DOHH2 (cell line): Measurements from ENCODE around the gene KIFC1.

ENCODE experiments used
- H3F3A ChIP-seq: fragments of 200-600 bp; sonication (generic), shearing (Covaris generic); 2 replicates; pipeline ENCODE4 v1.6.0; 2016; ENCODE audit warnings: antibody characterized with exemption, mild to moderate bottlenecking; ENCODE audit not compliant: control insufficient read depth, insufficient read depth
- H3K27ac ChIP-seq: fragments of 200-600 bp; sonication (generic); 2 replicates; pipeline ENCODE4 v1.5.1; 2014; ENCODE audit warnings: low read depth, mild to moderate bottlenecking, low read length, moderate library complexity
- H3K27me3 ChIP-seq: fragments of 200-600 bp; sonication (generic); 2 replicates; pipeline ENCODE4 v1.6.1; 2014; ENCODE audit warnings: mild to moderate bottlenecking, low read length, mixed read lengths; ENCODE audit not compliant: control insufficient read depth
- H3K36me3 ChIP-seq: fragments of 200-600 bp; sonication (generic); 2 replicates; pipeline ENCODE4 v1.6.1; 2014; ENCODE audit warnings: mild to moderate bottlenecking, low read length, moderate library complexity, mixed read lengths; ENCODE audit not compliant: control insufficient read depth
- H3K4me1 ChIP-seq: fragments of 200-600 bp; sonication (generic); 2 replicates; pipeline ENCODE4 v1.6.1; 2014; ENCODE audit warnings: mild to moderate bottlenecking, low read length, mixed read lengths; ENCODE audit not compliant: control insufficient read depth
- H3K4me2 ChIP-seq: fragments of 200-600 bp; sonication (generic); 2 replicates; pipeline ENCODE4 v1.6.0; 2014; ENCODE audit warnings: mild to moderate bottlenecking, low read length, moderate library complexity
- H3K4me3 ChIP-seq: fragments of 200-600 bp; sonication (generic); 2 replicates; pipeline ENCODE4 v1.5.1; 2014; ENCODE audit warnings: mild to moderate bottlenecking, low read length, mixed read lengths
- H3K79me2 ChIP-seq: fragments of 200-600 bp; sonication (generic); 2 replicates; pipeline ENCODE4 v1.6.1; 2014; ENCODE audit warnings: mild to moderate bottlenecking, low read length, mixed read lengths; ENCODE audit not compliant: control insufficient read depth
- H3K9me2 ChIP-seq: fragments of 200-600 bp; sonication (generic); replicated peaks from 2 replicates; pipeline ENCODE4 v1.6.1; 2014; ENCODE audit warnings: mild to moderate bottlenecking, low read length, mixed read lengths; ENCODE audit not compliant: control insufficient read depth
- H3K9me3 ChIP-seq: fragments of 200-600 bp; sonication (generic); 2 replicates; pipeline ENCODE4 v1.6.1; 2014; ENCODE audit warnings: antibody characterized with exemption, low read length, mixed read lengths; ENCODE audit not compliant: control insufficient read depth, insufficient read depth
- H4K20me1 ChIP-seq: fragments of 200-600 bp; sonication (generic); 2 replicates; pipeline ENCODE4 v1.6.0; 2014; ENCODE audit warnings: low read depth, mild to moderate bottlenecking, antibody characterized with exemption, low read length, moderate library complexity; ENCODE audit not compliant: control insufficient read depth, insufficient read depth
- EZH2phosphoT487 ChIP-seq: fragments of 200-600 bp; sonication (generic); IDR thresholded peaks from 2 replicates; pipeline ENCODE4 v1.6.1; 2017; ENCODE audit warnings: borderline replicate concordance, mild to moderate bottlenecking, antibody characterized with exemption, low read length, moderate library complexity, mixed read lengths
- TF ChIP-seq, protein P1 (sequence below): fragments of 200-600 bp; sonication (generic); IDR thresholded peaks from one replicate; pipeline ENCODE4 v1.5.1; 2014; ENCODE audit warnings: antibody characterized with exemption, mild to moderate bottlenecking, low read depth, low read length; ENCODE audit not compliant: poor library complexity, severe bottlenecking

The KIFC1 gene

DNA sequence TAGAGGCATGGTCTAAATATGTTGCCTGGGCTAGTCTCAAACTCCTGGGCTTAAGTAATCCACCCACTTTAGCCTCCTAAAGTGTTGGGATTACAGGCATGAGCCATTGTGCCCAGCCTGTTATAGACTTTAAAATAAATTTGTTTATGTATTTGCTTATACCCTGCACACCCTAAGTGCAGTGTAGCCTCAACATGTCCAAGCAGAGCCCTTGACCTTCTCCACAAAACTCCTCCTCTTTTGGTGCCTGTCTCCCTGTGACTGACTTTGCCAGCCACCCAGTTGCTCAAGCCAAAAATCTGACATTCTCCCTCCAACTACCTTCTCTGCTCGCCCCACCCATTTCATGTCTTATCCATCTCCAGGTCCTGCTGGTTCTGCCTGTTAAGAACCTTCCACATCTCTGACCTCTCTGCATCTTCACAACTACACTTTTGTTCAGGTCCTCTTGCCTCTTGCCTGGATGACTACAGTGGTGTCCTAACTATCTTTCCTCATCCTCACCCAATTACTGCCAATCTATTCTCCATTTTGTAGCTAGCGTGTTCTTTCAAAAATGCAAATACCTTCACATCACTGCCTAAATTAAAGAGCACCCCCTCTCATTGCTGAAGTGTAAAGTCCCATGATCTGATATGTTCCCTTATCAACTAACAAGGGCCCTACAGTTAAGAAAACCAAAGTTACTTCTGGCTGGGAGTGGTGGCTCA is 11.2 kb upstream of the KIFC1 start:
- no peaks in the 10 kb centered on the region for H3K4me1 ChIP-seq
- no peaks in the 10 kb centered on the region for H4K20me1 ChIP-seq
- H3K9me2 ChIP-seq: no peaks in the 10 kb centered on the region
- no peaks in the 10 kb centered on the region for H3K79me2 ChIP-seq
- no peak for TF ChIP-seq EZH2phosphoT487
- TF ChIP-seq, protein P1, sequence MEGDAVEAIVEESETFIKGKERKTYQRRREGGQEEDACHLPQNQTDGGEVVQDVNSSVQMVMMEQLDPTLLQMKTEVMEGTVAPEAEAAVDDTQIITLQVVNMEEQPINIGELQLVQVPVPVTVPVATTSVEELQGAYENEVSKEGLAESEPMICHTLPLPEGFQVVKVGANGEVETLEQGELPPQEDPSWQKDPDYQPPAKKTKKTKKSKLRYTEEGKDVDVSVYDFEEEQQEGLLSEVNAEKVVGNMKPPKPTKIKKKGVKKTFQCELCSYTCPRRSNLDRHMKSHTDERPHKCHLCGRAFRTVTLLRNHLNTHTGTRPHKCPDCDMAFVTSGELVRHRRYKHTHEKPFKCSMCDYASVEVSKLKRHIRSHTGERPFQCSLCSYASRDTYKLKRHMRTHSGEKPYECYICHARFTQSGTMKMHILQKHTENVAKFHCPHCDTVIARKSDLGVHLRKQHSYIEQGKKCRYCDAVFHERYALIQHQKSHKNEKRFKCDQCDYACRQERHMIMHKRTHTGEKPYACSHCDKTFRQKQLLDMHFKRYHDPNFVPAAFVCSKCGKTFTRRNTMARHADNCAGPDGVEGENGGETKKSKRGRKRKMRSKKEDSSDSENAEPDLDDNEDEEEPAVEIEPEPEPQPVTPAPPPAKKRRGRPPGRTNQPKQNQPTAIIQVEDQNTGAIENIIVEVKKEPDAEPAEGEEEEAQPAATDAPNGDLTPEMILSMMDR: no peak
- H3K9me3 ChIP-seq: no peaks in the 10 kb centered on the region
- no peaks in the 10 kb centered on the region for H3K36me3 ChIP-seq
- H3F3A ChIP-seq: no peaks in the 10 kb centered on the region
- no peak overlapping the region for H3K4me2 ChIP-seq
- H3K27ac ChIP-seq: no peak overlapping the region
- H3K4me3 ChIP-seq: no peak overlapping the region
- no peaks in the 10 kb centered on the region for H3K27me3 ChIP-seq

DNA sequence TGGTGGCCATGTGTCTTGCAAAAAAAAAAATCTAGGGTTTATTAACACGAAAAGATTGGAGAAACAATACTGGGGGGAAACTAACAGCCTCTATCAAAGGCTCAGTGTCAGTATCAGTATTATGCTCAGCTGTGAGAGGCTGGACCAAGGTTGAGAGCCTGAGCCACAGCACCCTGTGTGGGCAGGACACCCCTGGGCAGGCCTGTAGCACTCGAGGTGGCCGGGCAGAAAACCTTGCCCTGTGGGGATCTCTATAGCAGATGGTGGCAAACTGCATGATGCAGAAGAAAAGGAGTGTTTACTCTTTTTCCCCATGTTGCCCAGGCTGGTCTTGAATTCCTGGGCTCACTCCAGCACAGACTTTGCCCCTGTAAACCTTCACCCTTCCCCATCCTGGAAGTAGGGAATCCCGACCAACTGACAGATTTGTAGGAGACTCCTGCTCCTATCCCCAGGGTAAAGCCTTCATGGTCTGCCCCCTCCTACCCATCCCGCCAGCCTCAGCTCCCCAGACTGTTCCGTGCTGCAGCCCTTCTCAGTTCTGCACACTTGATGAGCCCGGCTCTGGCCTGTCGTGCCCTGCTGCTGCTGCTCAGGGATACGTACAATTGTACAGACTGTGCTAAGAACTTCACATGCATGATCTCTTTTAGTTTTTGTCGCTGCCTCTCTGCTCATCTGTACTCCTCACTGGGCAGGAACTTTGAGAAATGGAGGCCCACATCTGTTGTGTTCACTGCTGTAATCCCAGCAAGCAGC is 8.0 kb upstream of the KIFC1 start:
- Histone ChIP-seq H4K20me1 (no peaks in the 10 kb centered on the region), H3K4me3 (no peak overlapping the region), H3K36me3 (no peaks in the 10 kb centered on the region), H3K9me2 (no peaks in the 10 kb centered on the region), H3F3A (no peaks in the 10 kb centered on the region), H3K4me1 (no peaks in the 10 kb centered on the region), H3K9me3 (no peaks in the 10 kb centered on the region), H3K79me2 (no peaks in the 10 kb centered on the region), H3K27ac (no peak overlapping the region), H3K27me3 (no peaks in the 10 kb centered on the region), H3K4me2 (no peak overlapping the region)
- TF ChIP-seq EZH2phosphoT487: no peak
- TF ChIP-seq, protein P1: no peak

DNA sequence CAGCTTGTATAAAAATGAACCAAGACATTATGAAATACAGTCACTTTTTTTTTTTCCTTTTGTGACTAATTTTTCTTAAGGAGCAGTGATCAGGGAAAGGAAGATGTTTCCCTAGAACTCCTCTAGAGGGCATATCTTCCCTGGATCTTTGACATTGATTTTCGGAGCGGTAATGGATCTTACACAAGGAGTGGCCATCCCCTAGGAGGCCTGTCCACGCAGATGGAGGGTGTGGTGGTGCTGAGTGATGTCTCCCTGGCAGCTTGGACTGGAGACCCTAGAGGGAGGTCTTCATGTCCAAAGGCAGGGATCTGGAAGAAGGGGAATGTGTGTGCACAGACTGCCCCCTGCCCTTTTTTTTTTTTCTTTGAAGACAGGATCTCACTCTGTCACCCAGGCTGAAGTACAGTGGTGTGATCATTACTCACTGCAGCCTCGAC is 7.0 kb upstream of the KIFC1 start:
- Histone ChIP-seq H3K36me3 (no peaks in the 10 kb centered on the region), H3K9me3 (no peaks in the 10 kb centered on the region), H3K4me1 (no peaks in the 10 kb centered on the region), H3K4me2 (no peak overlapping the region), H3F3A (no peaks in the 10 kb centered on the region), H3K9me2 (no peaks in the 10 kb centered on the region), H3K27ac (no peak overlapping the region), H4K20me1 (no peaks in the 10 kb centered on the region), H3K79me2 (no peaks in the 10 kb centered on the region), H3K27me3 (no peaks in the 10 kb centered on the region), H3K4me3 (no peak overlapping the region)
- TF ChIP-seq, protein P1: peak; percentile 23
- TF ChIP-seq EZH2phosphoT487: no peak
